Fibroblast of pulmonary artery (primary cell): Measurements from ENCODE around the gene IL1RAPL1.

Source experiments
- DNase-seq: peaks from one replicate; pipeline ENCODE4 v3.0.0-alpha.2; 2010; ENCODE audit warnings: low read depth
- H3K4me3 ChIP-seq: replicated peaks from 2 replicates; pipeline ENCODE4 v1.5.1; 2011; ENCODE audit warnings: low read depth, mild to moderate bottlenecking, control low read depth, low read length, moderate library complexity
- CTCF ChIP-seq: IDR thresholded peaks from 2 replicates; pipeline ENCODE4 v1.5.1; 2011; ENCODE audit warnings: mild to moderate bottlenecking, control low read depth, low read length, inconsistent platforms; ENCODE audit errors: missing control alignments

Gene IL1RAPL1

GRCh38 chrX:29042341-29042740 lies 455.1 kb downstream of the IL1RAPL1 start:
- DNase-seq: no peak
- no peak for TF ChIP-seq CTCF
- no peak overlapping the region for H3K4me3 ChIP-seq

GRCh38 chrX:29043746-29044145 lies 456.5 kb downstream of the IL1RAPL1 start:
- no peak overlapping the region for H3K4me3 ChIP-seq
- DNase-seq: no peak
- no peak for TF ChIP-seq CTCF

GRCh38 chrX:29044423-29045184 lies 457.4 kb downstream of the IL1RAPL1 start:
- H3K4me3 ChIP-seq: no peak overlapping the region
- DNase-seq: peak; percentile 36
- TF ChIP-seq CTCF: peak; percentile 42

GRCh38 chrX:29065477-29065876 lies 478.2 kb downstream of the IL1RAPL1 start:
- DNase-seq: no peak
- H3K4me3 ChIP-seq: no peak overlapping the region
- TF ChIP-seq CTCF: no peak

- H3K4me3 ChIP-seq: no peak overlapping the region
- no peak for DNase-seq
- TF ChIP-seq CTCF: no peak
These were observed 479.3 kb downstream of the IL1RAPL1 start for GRCh38 chrX:29066516-29066915.

- DNase-seq: no peak
- no peak overlapping the region for H3K4me3 ChIP-seq
- no peak for TF ChIP-seq CTCF
These were observed 480.1 kb downstream of the IL1RAPL1 start for GRCh38 chrX:29067351-29067750.
